ENCODE results near the gene PXMP4.
"Not testable (repeated sequence)": the region's sequence is repeated elsewhere in the genome, so short reads cannot be mapped to it uniquely, and the experiment has no call there.

Gene PXMP4

GRCh38 chr20:33704197-33704924 is 15.7 kb downstream of the PXMP4 start:
- DNase-seq (ENCODE audit: insufficient read length, low spot score) (no peak), FAIRE-seq (no peak)

- no peak for DNase-seq (ENCODE audit: insufficient read length, low spot score)
- FAIRE-seq: no peak
Observed at GRCh38 chr20:33703498-33704137, 16.5 kb downstream of the PXMP4 start.

GRCh38 chr20:33702861-33703260 is 17.2 kb downstream of the PXMP4 start:
- FAIRE-seq (no peak), DNase-seq (ENCODE audit: insufficient read length, low spot score) (no peak)

GRCh38 chr20:33701629-33702450 is 18.3 kb downstream of the PXMP4 start:
- no peak for FAIRE-seq
- DNase-seq (ENCODE audit: insufficient read length, low spot score): no peak

GRCh38 chr20:33700696-33701441 is 19.2 kb downstream of the PXMP4 start:
- not testable (repeated sequence) for FAIRE-seq

GRCh38 chr20:33698966-33699365 is 21.1 kb downstream of the PXMP4 start:
- not testable (repeated sequence) for FAIRE-seq; DNase-seq (ENCODE audit: insufficient read length, low spot score)

More at GRCh38 chr20:33700696-33701441, 19.2 kb downstream of the PXMP4 start:
- not testable (repeated sequence) for DNase-seq (ENCODE audit: insufficient read length, low spot score)

GRCh38 chr20:33697129-33697528 is 23.0 kb downstream of the PXMP4 start:
- FAIRE-seq: no peak

GRCh38 chr20:33696448-33696847 is 23.7 kb downstream of the PXMP4 start:
- DNase-seq (ENCODE audit: insufficient read length, low spot score) (no peak), FAIRE-seq (no peak)

More at GRCh38 chr20:33697129-33697528, 23.0 kb downstream of the PXMP4 start:
- no peak for DNase-seq (ENCODE audit: insufficient read length, low spot score)

- FAIRE-seq (no peak), DNase-seq (ENCODE audit: insufficient read length, low spot score) (no peak)
Observed at GRCh38 chr20:33694639-33695012, 25.5 kb downstream of the PXMP4 start.

- FAIRE-seq (no peak), DNase-seq (ENCODE audit: insufficient read length, low spot score) (no peak)
Observed at GRCh38 chr20:33693741-33694638, 26.1 kb downstream of the PXMP4 start.

GRCh38 chr20:33693289-33693688 is 26.8 kb downstream of the PXMP4 start:
- no peak for FAIRE-seq
- no peak for DNase-seq (ENCODE audit: insufficient read length, low spot score)

GRCh38 chr20:33689973-33690372 is 30.1 kb downstream of the PXMP4 start:
- no peak for FAIRE-seq
- no peak for DNase-seq (ENCODE audit: insufficient read length, low spot score)

GRCh38 chr20:33689493-33689892 is 30.6 kb downstream of the PXMP4 start:
- FAIRE-seq (no peak), DNase-seq (ENCODE audit: insufficient read length, low spot score) (no peak)

GRCh38 chr20:33688938-33689424 is 31.1 kb downstream of the PXMP4 start:
- no peak for DNase-seq (ENCODE audit: insufficient read length, low spot score)
- no peak for FAIRE-seq

- FAIRE-seq (no peak), DNase-seq (ENCODE audit: insufficient read length, low spot score) (no peak)
Observed at GRCh38 chr20:33687993-33688937, 31.8 kb downstream of the PXMP4 start.

GRCh38 chr20:33687370-33687915 is 32.7 kb downstream of the PXMP4 start:
- FAIRE-seq (no peak), DNase-seq (ENCODE audit: insufficient read length, low spot score) (no peak)

GRCh38 chr20:33686984-33687366 is 33.1 kb downstream of the PXMP4 start:
- DNase-seq (ENCODE audit: insufficient read length, low spot score) (no peak), FAIRE-seq (no peak)
